H1 (cell line): Measurements from ENCODE around the gene GTF3C2. TPM values are rescaled to one million over a fixed set of nuclear protein-coding genes. Genes with fewer than 3 reads are reported as not detected.

Source experiments
- CTCF ChIA-PET: fragments of 300-600 bp; sonication (Branson Sonifier 250); formaldehyde crosslinking; loops from one replicate; lab custom pipeline; 2021; ENCODE audit not compliant: partially characterized antibody; lab: Charles Lee
- POLR2A ChIA-PET: fragments of 300-600 bp; sonication (Branson Sonifier 250); formaldehyde crosslinking; loops from one replicate; lab custom pipeline; 2021; ENCODE audit warnings: inconsistent platforms; ENCODE audit not compliant: partially characterized antibody; lab: Charles Lee
- DNase-seq, 2 experiments: peaks; one replicate each; pipeline versions ENCODE4 v3.0.0 to v3.0.0-alpha.2; 2010 to 2022; ENCODE audit warnings: low spot score in 2 of 2, low read depth in 1 of 2, mixed read lengths in 1 of 2
- FAIRE-seq: peaks from 2 replicates; lab custom pipeline; 2011; peaks lifted over from hg19 to GRCh38; lab: Jason Lieb, UNC
- H2AFZ ChIP-seq: 2 replicates; pipeline ENCODE4 v1.8.1; 2012; ENCODE audit warnings: low read length, inconsistent platforms
- H2AK5ac ChIP-seq: 2 replicates; pipeline ENCODE4 v1.6.1; 2013; ENCODE audit warnings: low read depth, low read length
- H2BK120ac ChIP-seq: replicated peaks from 2 replicates; pipeline ENCODE3; 2013; ENCODE audit warnings: low read depth, low read length, inconsistent platforms
- H2BK12ac ChIP-seq: 2 replicates; pipeline ENCODE4 v1.6.1; 2013; ENCODE audit warnings: low read depth, low read length
- H2BK15ac ChIP-seq: 2 replicates; pipeline ENCODE4 v1.6.1; 2013; ENCODE audit warnings: low read length
- H2BK20ac ChIP-seq: 2 replicates; pipeline ENCODE4 v1.6.1; 2013; ENCODE audit warnings: low read length
- H2BK5ac ChIP-seq: 2 replicates; pipeline ENCODE4 v1.6.1; 2013; ENCODE audit warnings: low read depth, low read length
- H3K14ac ChIP-seq: 2 replicates; pipeline ENCODE4 v1.6.1; 2013; ENCODE audit warnings: inconsistent platforms; ENCODE audit not compliant: insufficient read length
- H3K18ac ChIP-seq: 2 replicates; pipeline ENCODE4 v1.6.1; 2013; ENCODE audit warnings: low read length; ENCODE audit errors: extremely low read depth
- H3K23ac ChIP-seq: 2 replicates; pipeline ENCODE4 v1.6.1; 2013; ENCODE audit warnings: inconsistent platforms; ENCODE audit not compliant: insufficient read length
- H3K23me2 ChIP-seq: 2 replicates; pipeline ENCODE4 v1.6.1; 2013; ENCODE audit warnings: low read depth, low read length
- H3K27ac ChIP-seq: 2 replicates; pipeline ENCODE4 v1.6.1; 2011; ENCODE audit warnings: low read depth, low read length, inconsistent platforms
- H3K27me3 ChIP-seq, 4 experiments: replicated peaks in 1 of 4; 1 replicate in 1 of 4; 2 replicates in 3 of 4; pipeline versions ENCODE4 v1.6.1 to v1.8.1; 2011 to 2013; ENCODE audit warnings: low read length in 3 of 4, mild to moderate bottlenecking in 3 of 4, inconsistent platforms in 2 of 4, mixed read lengths in 2 of 4, moderate library complexity in 1 of 4; ENCODE audit not compliant: control insufficient read depth in 3 of 4, insufficient read depth in 3 of 4; ENCODE audit errors: extremely low read depth in 1 of 4
- H3K36me3 ChIP-seq, 4 experiments: 2 replicates each; pipeline versions ENCODE4 v1.6.1 to v1.8.1; 2011 to 2013; ENCODE audit warnings: mild to moderate bottlenecking in 4 of 4, low read length in 3 of 4, moderate library complexity in 2 of 4, control low read depth in 1 of 4, inconsistent platforms in 1 of 4; ENCODE audit not compliant: insufficient read depth in 4 of 4, control insufficient read depth in 2 of 4
- H3K4ac ChIP-seq: replicated peaks from 2 replicates; pipeline ENCODE3; 2013; ENCODE audit warnings: low read length, low read depth, mixed read lengths, inconsistent platforms; ENCODE audit not compliant: insufficient read length
- H3K4me1 ChIP-seq, 4 experiments: replicated peaks in 1 of 4; 1 replicate in 1 of 4; 2 replicates in 3 of 4; pipeline versions ENCODE4 v1.6.1 to v1.8.1; 2011 to 2013; ENCODE audit warnings: low read length in 3 of 4, inconsistent platforms in 2 of 4, mixed read lengths in 1 of 4; ENCODE audit not compliant: insufficient read depth in 4 of 4, control insufficient read depth in 3 of 4
- H3K4me2 ChIP-seq, 2 experiments: 2 replicates each; pipeline versions ENCODE4 v1.6.1 to v1.8.1; 2011 to 2013; ENCODE audit warnings: low read depth in 2 of 2, low read length in 2 of 2, control low read depth in 1 of 2, inconsistent platforms in 1 of 2, mild to moderate bottlenecking in 1 of 2; ENCODE audit not compliant: insufficient read depth in 1 of 2
- H3K4me3 ChIP-seq, 4 experiments: fragments of 200-600, 300-600 bp in 1 of 4; sonication (generic), shearing (Covaris generic), sonication (Bioruptor Twin) in 1 of 4; 2 replicates each; pipeline versions ENCODE4 v1.5.1 to v1.8.1; 2011 to 2016; ENCODE audit warnings: low read length in 4 of 4, low read depth in 3 of 4, control low read depth in 2 of 4, inconsistent platforms in 2 of 4, mild to moderate bottlenecking in 2 of 4, mixed read lengths in 1 of 4, moderate library complexity in 1 of 4; ENCODE audit not compliant: insufficient read depth in 2 of 4; ENCODE audit errors: extremely low read depth in 1 of 4
- H3K56ac ChIP-seq: replicated peaks from 2 replicates; pipeline ENCODE3; 2013; ENCODE audit warnings: low read depth, mild to moderate bottlenecking, mixed read lengths, low read length, inconsistent platforms; ENCODE audit not compliant: insufficient read length
- H3K79me1 ChIP-seq: 2 replicates; pipeline ENCODE4 v1.6.1; 2013; ENCODE audit warnings: low read depth, low read length, control low read depth
- H3K79me2 ChIP-seq, 2 experiments: 2 replicates each; pipeline versions ENCODE4 v1.6.1 to v1.8.1; 2012 to 2013; ENCODE audit warnings: low read length in 2 of 2, mild to moderate bottlenecking in 2 of 2, inconsistent platforms in 1 of 2; ENCODE audit not compliant: insufficient read depth in 2 of 2, control insufficient read depth in 1 of 2
- H3K9ac ChIP-seq, 4 experiments: replicated peaks in 1 of 4; 1 replicate in 1 of 4; 2 replicates in 3 of 4; pipeline versions ENCODE4 v1.6.1 to v1.8.1; 2011 to 2013; ENCODE audit warnings: low read depth in 3 of 4, low read length in 3 of 4, control low read depth in 2 of 4, mild to moderate bottlenecking in 2 of 4, moderate library complexity in 2 of 4, inconsistent platforms in 1 of 4; ENCODE audit errors: extremely low read depth in 1 of 4
- H3K9me3 ChIP-seq, 2 experiments: 2 replicates each; pipeline versions ENCODE4 v1.6.1 to v1.8.1; 2012 to 2013; ENCODE audit warnings: mild to moderate bottlenecking in 2 of 2, moderate library complexity in 2 of 2, control low read depth in 1 of 2, inconsistent platforms in 1 of 2, low read depth in 1 of 2, low read length in 1 of 2, mixed read lengths in 1 of 2; ENCODE audit not compliant: insufficient read depth in 2 of 2
- H4K20me1 ChIP-seq, 2 experiments: replicated peaks in 1 of 2; 2 replicates each; pipeline versions ENCODE3 to v1.8.1; 2011 to 2013; ENCODE audit warnings: inconsistent platforms in 2 of 2, low read length in 2 of 2, mild to moderate bottlenecking in 1 of 2; ENCODE audit not compliant: insufficient read depth in 2 of 2, control insufficient read depth in 1 of 2
- H4K5ac ChIP-seq: 2 replicates; pipeline ENCODE4 v1.6.1; 2013; ENCODE audit warnings: low read length, low read depth, mixed read lengths, inconsistent platforms; ENCODE audit not compliant: insufficient read length
- H4K8ac ChIP-seq: 2 replicates; pipeline ENCODE4 v1.8.0; 2013; ENCODE audit warnings: mild to moderate bottlenecking, moderate library complexity, low read length, inconsistent platforms; ENCODE audit not compliant: insufficient read depth; ENCODE audit errors: extremely low read depth
- H4K91ac ChIP-seq: replicated peaks from 2 replicates; pipeline ENCODE3; 2013; ENCODE audit warnings: low read length, mixed read lengths, inconsistent platforms; ENCODE audit not compliant: insufficient read length
- GTF2F1 ChIP-seq: IDR thresholded peaks from 2 replicates; pipeline ENCODE4 v1.6.1; 2012; ENCODE audit warnings: low read depth, low read length, improper control_type of control experiment, borderline replicate concordance
- POLR2AphosphoS5 ChIP-seq: IDR thresholded peaks from 2 replicates; pipeline ENCODE4 v1.6.1; 2011; ENCODE audit warnings: low read depth, low read length
- RAD21 ChIP-seq, 2 experiments: IDR thresholded peaks in 1 of 2; conservative IDR thresholded peaks in 1 of 2; 2 replicates each; pipeline ENCODE4 v1.6.1; 2011; ENCODE audit warnings: low read depth in 2 of 2, low read length in 2 of 2, improper control_type of control experiment in 1 of 2, inconsistent platforms in 1 of 2, mild to moderate bottlenecking in 1 of 2, moderate library complexity in 1 of 2
- WGBS, 2 experiments: shearing (Covaris generic) in 1 of 2; methylation state at CpG; one replicate each; pipeline versions ENCODE4 v1.1.6 to v1.1.7; 2013 to 2015; ENCODE audit warnings: low lambda C conversion rate in 2 of 2, mixed read lengths in 2 of 2, inconsistent platforms in 1 of 2, low coverage in 1 of 2, missing lambda C conversion rate in 1 of 2; ENCODE audit not compliant: insufficient replicate concordance in 2 of 2, insufficient coverage in 1 of 2, insufficient read length in 1 of 2; ENCODE audit errors: extremely low coverage in 1 of 2, missing lambda C conversion rate in 1 of 2; 5-methylcytosine and 5-hydroxymethylcytosine counted together
- polyA plus RNA-seq, 7 experiments: library from polyadenylated mRNA; depleted of rRNA in 3 of 7; stranded (reverse) in 5 of 7; unstranded in 2 of 7; fragments of >200 nt in 5 of 7; fragments of 200-250 nt in 2 of 7; gene quantifications; 1 replicate in 5 of 7; 2 replicates in 1 of 7; 4 replicates in 1 of 7; pipeline versions ENCODE4 v1.2.1 to v1.2.3, GENCODE V29; 2011 to 2013; ENCODE audit warnings: missing spikeins in 2 of 7, mixed read lengths in 2 of 7
- total RNA-seq: library from RNA; stranded (reverse); fragmentation: NEBNext Ultra II Directional; extraction: Animal tissue kit (Norgen Biotek cat#: 25700); gene quantifications from 2 replicates; pipeline ENCODE4 v1.2.1, GENCODE V29; 2021
- TF ChIP-seq, protein P1 (sequence below): IDR thresholded peaks from 2 replicates; pipeline ENCODE4 v1.6.1; 2012; ENCODE audit warnings: inconsistent platforms
- TF ChIP-seq, protein P2 (sequence below), 3 experiments: IDR thresholded peaks; 1 replicate in 2 of 3; 2 replicates in 1 of 3; pipeline versions ENCODE4 v1.5.1 to v1.6.1; 2011; ENCODE audit warnings: low read length in 3 of 3, mild to moderate bottlenecking in 3 of 3, inconsistent platforms in 2 of 3, low read depth in 1 of 3, moderate library complexity in 1 of 3; ENCODE audit not compliant: insufficient read depth in 1 of 3; ENCODE audit errors: control extremely low read depth in 1 of 3

Gene GTF3C2
- total and polyA plus RNA-seq, 2 of the 8 experiments (the other 6 are each of a cell fraction or from before 2014, with no cell fraction given), result 118 to 127 TPM

DNA sequence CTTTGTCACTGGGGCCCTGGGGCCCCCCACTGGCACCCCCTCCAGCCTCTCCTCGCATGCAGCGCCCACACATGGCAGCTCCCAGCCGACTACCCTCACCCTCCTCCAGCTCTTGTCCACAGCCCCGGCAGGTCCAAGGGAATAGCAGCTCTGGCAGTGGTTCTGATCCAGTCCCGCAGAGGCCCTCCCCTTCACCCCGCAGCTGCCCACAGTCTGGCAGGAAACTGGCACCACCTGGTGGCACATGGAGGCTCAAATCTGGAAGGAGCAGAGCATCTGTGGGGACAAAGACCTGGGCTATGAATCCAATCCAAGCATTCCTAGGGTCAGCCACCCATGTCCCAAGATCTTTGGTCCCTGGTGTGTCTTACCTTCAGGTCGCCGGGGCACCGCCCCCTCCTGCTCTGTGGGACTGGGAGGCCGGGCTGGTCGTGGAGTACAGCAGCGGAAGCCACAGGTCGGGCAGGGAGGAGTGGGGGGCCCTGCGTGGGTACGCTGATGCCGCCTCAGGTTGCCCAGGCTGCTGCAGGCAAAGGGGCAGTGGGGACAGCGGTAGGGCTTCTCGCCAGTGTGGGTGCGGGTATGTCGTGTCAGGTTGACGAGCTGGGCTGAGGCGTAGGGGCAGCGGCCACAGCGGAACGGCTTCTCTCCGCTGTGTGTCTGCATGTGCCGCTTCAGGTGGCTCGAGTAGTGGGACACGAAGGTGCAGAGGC lies 21.7 kb upstream of the GTF3C2 start:
- peaks cover 39 to 65% (median 55%) of the 10 kb centered on the region in 4 experiments for H3K36me3 ChIP-seq
- TF ChIP-seq, protein P1, sequence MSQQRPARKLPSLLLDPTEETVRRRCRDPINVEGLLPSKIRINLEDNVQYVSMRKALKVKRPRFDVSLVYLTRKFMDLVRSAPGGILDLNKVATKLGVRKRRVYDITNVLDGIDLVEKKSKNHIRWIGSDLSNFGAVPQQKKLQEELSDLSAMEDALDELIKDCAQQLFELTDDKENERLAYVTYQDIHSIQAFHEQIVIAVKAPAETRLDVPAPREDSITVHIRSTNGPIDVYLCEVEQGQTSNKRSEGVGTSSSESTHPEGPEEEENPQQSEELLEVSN, result no peak
- peak; percentile 62; the same call in 1 of the 2 replicates for TF ChIP-seq POLR2AphosphoS5
- TF ChIP-seq RAD21 (IDR thresholded peaks at IDR 0.05 in 1 of 2, conservative IDR thresholded peaks at IDR 0.05 in 1 of 2; ENCODE audit: low read depth in 2 of 2, low read length in 2 of 2), result peak in 1 of 2 experiments; percentile 20; a peak in 2 of 4 replicates
- TF ChIP-seq GTF2F1, result no peak
- TF ChIP-seq, protein P2, sequence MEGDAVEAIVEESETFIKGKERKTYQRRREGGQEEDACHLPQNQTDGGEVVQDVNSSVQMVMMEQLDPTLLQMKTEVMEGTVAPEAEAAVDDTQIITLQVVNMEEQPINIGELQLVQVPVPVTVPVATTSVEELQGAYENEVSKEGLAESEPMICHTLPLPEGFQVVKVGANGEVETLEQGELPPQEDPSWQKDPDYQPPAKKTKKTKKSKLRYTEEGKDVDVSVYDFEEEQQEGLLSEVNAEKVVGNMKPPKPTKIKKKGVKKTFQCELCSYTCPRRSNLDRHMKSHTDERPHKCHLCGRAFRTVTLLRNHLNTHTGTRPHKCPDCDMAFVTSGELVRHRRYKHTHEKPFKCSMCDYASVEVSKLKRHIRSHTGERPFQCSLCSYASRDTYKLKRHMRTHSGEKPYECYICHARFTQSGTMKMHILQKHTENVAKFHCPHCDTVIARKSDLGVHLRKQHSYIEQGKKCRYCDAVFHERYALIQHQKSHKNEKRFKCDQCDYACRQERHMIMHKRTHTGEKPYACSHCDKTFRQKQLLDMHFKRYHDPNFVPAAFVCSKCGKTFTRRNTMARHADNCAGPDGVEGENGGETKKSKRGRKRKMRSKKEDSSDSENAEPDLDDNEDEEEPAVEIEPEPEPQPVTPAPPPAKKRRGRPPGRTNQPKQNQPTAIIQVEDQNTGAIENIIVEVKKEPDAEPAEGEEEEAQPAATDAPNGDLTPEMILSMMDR (IDR thresholded peaks at IDR 0.05; ENCODE audit: control extremely low read depth in 1 of 3, insufficient read depth in 1 of 3, low read depth in 1 of 3, low read length in 3 of 3), result peak in 1 of 3 experiments; percentile 42; a peak in 1 of 4 replicates
- H3K9me3 ChIP-seq, result no peaks in the 10 kb centered on the region

More for the DNA sequence above, 21.7 kb upstream of the GTF3C2 start:
- DNase-seq, result peak in 1 of 2 experiments; percentile 52
- no peak for FAIRE-seq
- no peaks in the 10 kb centered on the region for H3K27me3 ChIP-seq
- ChIA-PET CTCF (interaction anchor here (1.3 to 2.0 kb wide), 3 partner anchors 12 to 66 kb away, joined by 3 to 4 read pairs (median 3); no protein-coding TSS in a partner anchor), POLR2A (interaction anchor here (0.9 to 9.5 kb wide), 10 partner anchors 6 to 65 kb away, joined by 3 to 114 read pairs (median 15); partner anchors contain the start of genes EIF2B4, GTF3C2, MPV17 and PPM1G)
- H4K20me1 ChIP-seq, result peaks cover 4 to 13% of the 10 kb centered on the region in 2 experiments
- H3K4ac ChIP-seq, result no peak overlapping the region
- no peak overlapping the region for H2BK12ac ChIP-seq
- H4K5ac ChIP-seq, result no peak overlapping the region
- WGBS, 2 experiments, result 93% methylated on average over 29 of the region's 29 CpGs; no CpG with 5 or more reads in 1 of the 2 experiments
- no peak overlapping the region for H3K27ac ChIP-seq
- peak overlapping the region; percentile 5; the same call in 1 of the 2 replicates for H2BK5ac ChIP-seq
- H3K79me2 ChIP-seq, result peaks cover 0 to 12% of the 10 kb centered on the region in 2 experiments; a peak in 2 of 4 replicates
- H3K79me1 ChIP-seq, result peaks cover 6% of the 10 kb centered on the region; the same call in 1 of the 2 replicates
- no peak overlapping the region for H3K4me3 ChIP-seq
- H3K14ac ChIP-seq, result no peak overlapping the region
- H3K4me1 ChIP-seq, result peaks cover 0 to 8% (median 2%) of the 10 kb centered on the region in 4 experiments; a peak in 5 of 7 replicates
- no peak overlapping the region for H4K91ac ChIP-seq
- H2BK20ac ChIP-seq, result no peak overlapping the region
- no peak overlapping the region for H3K18ac ChIP-seq
- H3K9ac ChIP-seq, result no peak overlapping the region
- no peak overlapping the region for H2BK15ac ChIP-seq
- peak overlapping the region; percentile 75 for H4K8ac ChIP-seq
- H2AK5ac ChIP-seq, result no peak overlapping the region
- no peak overlapping the region for H2BK120ac ChIP-seq
- no peak overlapping the region for H3K23ac ChIP-seq
- no peak overlapping the region for H3K56ac ChIP-seq
- H3K4me2 ChIP-seq, result peak overlapping the region in 1 of 2 experiments; percentile 2; a peak in 2 of 4 replicates
- peaks cover 7% of the 10 kb centered on the region for H3K23me2 ChIP-seq
- H2AFZ ChIP-seq, result no peak overlapping the region
